Psoas muscle (tissue), 8 donors: ENCODE data around the gene PAX3. TPM values are rescaled to one million over a fixed set of nuclear protein-coding genes. Genes with fewer than 3 reads are reported as not detected.
A peak's percentile ranks its signal among the peaks of the same experiment; 100 is the strongest.

Experiments used
- ATAC-seq, 4 donors: fragments of 200-7000 bp; cut with Tn5 transposase; one replicate each; pipeline ENCODE4 v1.9.1; 2020; ENCODE audit warnings: moderate library complexity in 3 of 4, mild to moderate bottlenecking in 2 of 4
- DNase-seq, 2 donors: peaks; one replicate each; pipeline ENCODE4 v3.0.0-alpha.2; 2020
- H3K27ac ChIP-seq: fragments of 200-600 bp; one replicate; pipeline ENCODE4 v1.8.0; 2022
- H3K27me3 ChIP-seq, 3 donors: fragments of 200-600 bp in 1 of 3; one replicate each; pipeline versions ENCODE4 v1.6.1 to v1.8.0; 2013 to 2022; ENCODE audit warnings: low read length in 2 of 3, mild to moderate bottlenecking in 2 of 3, moderate library complexity in 1 of 3; ENCODE audit not compliant: insufficient read depth in 3 of 3
- H3K36me3 ChIP-seq, 2 donors: fragments of 200-600 bp in 1 of 2; one replicate each; pipeline versions ENCODE4 v1.6.1 to v1.8.0; 2013 to 2022; ENCODE audit warnings: low read depth in 1 of 2, mild to moderate bottlenecking in 1 of 2, moderate library complexity in 1 of 2; ENCODE audit not compliant: insufficient read depth in 1 of 2
- H3K4me1 ChIP-seq: fragments of 200-600 bp; one replicate; pipeline ENCODE4 v1.8.0; 2022
- H3K4me3 ChIP-seq: fragments of 200-600 bp; one replicate; pipeline ENCODE4 v1.8.0; 2022; ENCODE audit warnings: mild to moderate bottlenecking
- H3K9me3 ChIP-seq: fragments of 200-600 bp; one replicate; pipeline ENCODE4 v1.8.0; 2022
- CTCF ChIP-seq: fragments of 200-600 bp; IDR thresholded peaks from one replicate; pipeline ENCODE4 v1.8.0; 2022; ENCODE audit warnings: antibody characterized with exemption
- WGBS, 3 donors: extraction: QIAGEN DNeasy Blood & Tissue Kit; methylation state at CpG; one replicate each; pipeline versions ENCODE4 v1.1.6 to v1.1.7; 2013; 5-methylcytosine and 5-hydroxymethylcytosine counted together
- intact Hi-C, 2 donors: fragments of 100-400 bp; cut with DNase I; formaldehyde crosslinking; loops; one replicate each; pipeline versions ENCODE4 v1.11.0 to v1.14.2; 2022
- polyA plus RNA-seq, 3 donors: library from polyadenylated mRNA; stranded (reverse); fragments of 200-250 nt; gene quantifications; one replicate each; pipeline ENCODE4 v1.2.3, GENCODE V29; 2013
- total RNA-seq, 4 donors: library from RNA; stranded (reverse); fragmentation: NEBNext Ultra II Directional in 2 of 4; extraction: Animal tissue kit (Norgen Biotek cat#: 25700) in 2 of 4; gene quantifications; one replicate each; pipeline versions ENCODE4 v1.2.1 to v1.2.4, GENCODE V29; 2021 to 2023
- donor health status: healthy with polysubstance abuse.
- donor health status: DM: no; HTN: no; CAD: no; lungs with moderate emphysema.
- donor health status: Bipolar disorder and iron deficiency.
- donor health status: healthy.
- donor health status: DM: yes; HTN: yes; CAD: no.
- donor health status: DM: no; HTN: no; CAD: no.
- donor health status: DM: no; HTN: no; CAD: no.
- donor health status: DM: yes; HTN: yes; CAD: no.

The PAX3 gene
- total and polyA plus RNA-seq, 7 donors, result 0.26 to 20.5 (median 6.9) TPM

- Histone ChIP-seq H3K9me3 (no peaks in the 10 kb centered on the region), H3K27me3 (peaks cover 0 to 15% (median 0%) of the 10 kb centered on the region in 3 donors), H3K4me1 (peaks cover 35% of the 10 kb centered on the region), H3K27ac (peak overlapping the region; percentile 66), H3K4me3 (no peak overlapping the region), H3K36me3 (no peaks in the 10 kb centered on the region)
- no peak for TF ChIP-seq CTCF
- intact Hi-C loops, result no loop called here
- DNase-seq (no peak), ATAC-seq (no peak)
- 58 to 82% (median 68%) methylated on average over 3 of the region's 3 CpGs for WGBS, 3 donors
These were observed 14.3 kb downstream of the PAX3 start for GRCh38 chr2:222284466-222284865.

- Histone ChIP-seq H3K27ac (peak overlapping the region; percentile 66), H3K9me3 (no peaks in the 10 kb centered on the region), H3K4me1 (peaks cover 35% of the 10 kb centered on the region), H3K4me3 (peak overlapping the region; percentile 40), H3K27me3 (peaks cover 0 to 7% (median 0%) of the 10 kb centered on the region in 3 donors), H3K36me3 (no peaks in the 10 kb centered on the region)
- ATAC-seq (peak; percentile 98 to 100 (median 99)), DNase-seq (peak; percentile 74 to 92)
- intact Hi-C loops, result no loop called here
- WGBS, 3 donors, result 6 to 12% (median 7%) methylated on average over 8 of the region's 8 CpGs
- peak; percentile 38 for TF ChIP-seq CTCF
These were observed 15.2 kb downstream of the PAX3 start for GRCh38 chr2:222283634-222284033.

- ATAC-seq (no peak), DNase-seq (no peak)
- peak overlapping the region; percentile 5 for H3K27ac ChIP-seq
- H3K4me1 ChIP-seq, result peaks cover 30% of the 10 kb centered on the region
- TF ChIP-seq CTCF, result no peak
- intact Hi-C loops, result no loop called here
- H3K27me3 ChIP-seq, result no peaks in the 10 kb centered on the region
- no peaks in the 10 kb centered on the region for H3K36me3 ChIP-seq
- H3K9me3 ChIP-seq, result no peaks in the 10 kb centered on the region
- no peak overlapping the region for H3K4me3 ChIP-seq
These were observed 17.3 kb downstream of the PAX3 start for GRCh38 chr2:222281506-222281905.

GRCh38 chr2:222280795-222281194, 18.0 kb downstream of the PAX3 start:
- no peak for TF ChIP-seq CTCF
- Histone ChIP-seq H3K4me3 (no peak overlapping the region), H3K36me3 (no peaks in the 10 kb centered on the region), H3K9me3 (no peaks in the 10 kb centered on the region), H3K4me1 (peaks cover 34% of the 10 kb centered on the region), H3K27ac (peak overlapping the region; percentile 5), H3K27me3 (no peaks in the 10 kb centered on the region)
- no peak for ATAC-seq
- intact Hi-C loops, result no loop called here
- DNase-seq, result no peak
- WGBS, 3 donors, result 35 to 54% (median 43%) methylated on average over 5 of the region's 5 CpGs

- DNase-seq (no peak), ATAC-seq (no peak)
- Histone ChIP-seq H3K4me1 (peaks cover 49% of the 10 kb centered on the region), H3K27me3 (no peaks in the 10 kb centered on the region), H3K9me3 (no peaks in the 10 kb centered on the region), H3K36me3 (no peaks in the 10 kb centered on the region), H3K27ac (peak overlapping the region; percentile 44), H3K4me3 (no peak overlapping the region)
- 39 to 64% (median 51%) methylated on average over 4 of the region's 4 CpGs for WGBS, 3 donors
- no peak for TF ChIP-seq CTCF
- intact Hi-C loops, result no loop called here
These were observed 26.3 kb downstream of the PAX3 start for GRCh38 chr2:222272446-222273015.
